ENCODE results near the gene R3HDM2.

DNA sequence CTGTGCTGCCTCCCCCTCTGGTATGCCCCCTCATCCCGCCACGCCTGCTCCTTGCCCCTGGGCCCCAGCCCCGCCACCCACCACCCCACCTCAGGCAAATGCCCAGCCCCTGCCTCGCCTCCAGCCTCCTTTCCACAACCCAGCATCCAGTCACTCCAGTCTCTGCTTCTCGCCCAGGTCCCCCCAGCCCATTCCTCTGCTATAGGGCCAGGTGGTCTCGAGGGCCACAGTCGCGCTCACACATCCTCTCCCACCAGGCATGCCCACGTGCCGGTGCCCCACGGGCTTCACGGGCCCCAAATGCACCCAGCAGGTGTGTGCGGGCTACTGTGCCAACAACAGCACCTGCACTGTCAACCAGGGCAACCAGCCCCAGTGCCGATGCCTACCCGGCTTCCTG is 220.4 kb downstream of the R3HDM2 start:
- TF ChIP-seq TFE3 (CRISPR knock-in tag; IDR thresholded peaks at IDR 0.05) (no peak), MAX (IDR thresholded peaks at IDR 0.05) (no peak), EHMT2 (IDR thresholded peaks at IDR 0.05; ENCODE audit: borderline replicate concordance, low read depth, low read length) (no peak), JUND (CRISPR knock-in tag; IDR thresholded peaks at IDR 0.05) (no peak), TBL1XR1 (IDR thresholded peaks at IDR 0.05; ENCODE audit: borderline replicate concordance, low read length, partially characterized antibody) (no peak), FOXK1 (CRISPR knock-in tag; IDR thresholded peaks at IDR 0.05; ENCODE audit: borderline replicate concordance, low read depth) (no peak), ZNF687 (CRISPR knock-in tag; IDR thresholded peaks at IDR 0.05) (no peak), ATF7 (IDR thresholded peaks at IDR 0.05) (no peak), ATF7 (CRISPR knock-in tag; IDR thresholded peaks at IDR 0.05) (no peak), ZSCAN21 (CRISPR knock-in tag; IDR thresholded peaks at IDR 0.05; ENCODE audit: borderline replicate concordance) (no peak)
- TF ChIP-seq, protein P1, sequence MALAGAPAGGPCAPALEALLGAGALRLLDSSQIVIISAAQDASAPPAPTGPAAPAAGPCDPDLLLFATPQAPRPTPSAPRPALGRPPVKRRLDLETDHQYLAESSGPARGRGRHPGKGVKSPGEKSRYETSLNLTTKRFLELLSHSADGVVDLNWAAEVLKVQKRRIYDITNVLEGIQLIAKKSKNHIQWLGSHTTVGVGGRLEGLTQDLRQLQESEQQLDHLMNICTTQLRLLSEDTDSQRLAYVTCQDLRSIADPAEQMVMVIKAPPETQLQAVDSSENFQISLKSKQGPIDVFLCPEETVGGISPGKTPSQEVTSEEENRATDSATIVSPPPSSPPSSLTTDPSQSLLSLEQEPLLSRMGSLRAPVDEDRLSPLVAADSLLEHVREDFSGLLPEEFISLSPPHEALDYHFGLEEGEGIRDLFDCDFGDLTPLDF (CRISPR knock-in tag; IDR thresholded peaks at IDR 0.05), result no peak
